Vagina (tissue), 2 donors: Measurements from ENCODE around the gene HAGH. TPM values are rescaled to one million over a fixed set of nuclear protein-coding genes. Genes with fewer than 3 reads are reported as not detected.
A peak's percentile ranks its signal among the peaks of the same experiment; 100 is the strongest.

Experiments used
- DNase-seq, 2 donors: peaks; one replicate each; pipeline ENCODE4 v3.0.0-alpha.2; 2017; ENCODE audit errors: extremely low spot score in 2 of 2
- H3K27ac ChIP-seq: fragments of 200-600 bp; sonication (generic); one replicate; pipeline ENCODE4 v1.5.1; 2019
- H3K27me3 ChIP-seq: fragments of 200-600 bp; sonication (generic); one replicate; pipeline ENCODE4 v1.5.1; 2019
- H3K36me3 ChIP-seq, 2 donors: fragments of 200-600 bp; sonication (generic); one replicate each; pipeline ENCODE4 v1.5.1; 2017 to 2019
- H3K4me1 ChIP-seq: fragments of 200-600 bp; sonication (generic); one replicate; pipeline ENCODE4 v1.5.1; 2019
- H3K4me3 ChIP-seq, 2 donors: fragments of 200-600 bp; sonication (generic); 1 replicate in 1 of 2; 2 replicates in 1 of 2; pipeline ENCODE4 v1.5.1; 2016 to 2019
- H3K9me3 ChIP-seq: fragments of 200-600 bp; sonication (generic); one replicate; pipeline ENCODE4 v1.5.1; 2019
- POLR2A ChIP-seq, 2 donors: fragments of 450-650 bp; IDR thresholded peaks; one replicate each; pipeline ENCODE4 v1.6.1; 2017; ENCODE audit warnings: antibody characterized with exemption in 2 of 2, mild to moderate bottlenecking in 2 of 2, moderate library complexity in 2 of 2
- POLR2AphosphoS5 ChIP-seq, 2 donors: sonication (generic); formaldehyde crosslinking; IDR thresholded peaks; one replicate each; pipeline ENCODE4 v1.9.0; 2017; ENCODE audit warnings: antibody characterized with exemption in 2 of 2, mild to moderate bottlenecking in 2 of 2, low read depth in 1 of 2; ENCODE audit not compliant: insufficient read depth in 1 of 2
- intact Hi-C: fragments of 100-400 bp; cut with DNase I; formaldehyde crosslinking; loops from one replicate; pipeline ENCODE4 v1.15.1; 2023
- total RNA-seq: library from RNA; depleted of rRNA; stranded (reverse); fragments of >200 nt; gene quantifications from one replicate; pipeline ENCODE4 v1.2.3, GENCODE V29; 2016
- TF ChIP-seq, protein P1 (sequence below), 3 experiments: fragments of 450-650 bp in 2 of 3; fragments of 200-600 bp in 1 of 3; sonication (generic) in 1 of 3; IDR thresholded peaks; one replicate each; pipeline ENCODE4 v1.5.1; 2017 to 2019; ENCODE audit warnings: antibody characterized with exemption in 3 of 3, mild to moderate bottlenecking in 2 of 3, moderate library complexity in 2 of 3

The HAGH gene
- total RNA-seq, 1 donor from 2014 or later: 71.5 TPM

DNA sequence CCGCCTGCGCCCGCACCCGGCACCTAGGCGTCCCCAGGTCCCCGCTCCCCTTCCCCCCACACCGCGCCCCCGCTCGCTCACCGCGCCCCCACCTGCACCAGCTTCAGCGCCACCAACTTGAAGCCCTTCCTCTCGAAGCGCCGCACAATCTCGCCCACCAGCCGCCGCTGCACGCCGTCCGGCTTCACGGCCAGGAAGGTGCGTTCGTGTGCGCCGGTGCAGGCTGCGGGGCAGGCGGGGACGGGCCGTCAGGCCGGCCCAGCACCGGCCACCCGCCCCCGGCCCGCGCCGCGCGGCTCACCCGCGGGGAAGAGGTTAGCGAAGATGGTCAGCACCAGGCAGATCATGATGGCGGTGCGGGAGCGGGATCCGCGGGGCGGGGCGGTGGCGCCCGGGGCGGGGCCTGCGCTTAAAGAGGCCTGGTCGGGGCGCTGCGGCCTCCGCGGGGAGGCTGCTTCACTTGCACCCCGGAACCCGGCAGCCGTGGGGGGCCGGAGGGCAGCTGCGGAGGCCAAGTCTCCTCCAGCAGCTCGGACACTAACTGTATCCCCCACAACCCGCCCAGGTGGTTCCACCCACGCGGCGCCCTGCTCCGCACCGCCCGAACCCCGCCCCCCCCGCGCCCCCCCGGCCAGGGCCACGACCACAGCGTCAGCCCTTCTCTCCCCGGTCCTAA lies 55.3 kb downstream of the HAGH start, which contains the start of gene NME3:
TSS of gene NME3 (minus strand) at position 356 of the 676 bp plus-strand sequence. CDS start at position 347, 9 bp downstream.
- intact Hi-C loops: loop anchor here (5.0 kb wide), 1 partner anchor 64 kb away; the partner anchor contains the start of gene MAPK8IP3
- Histone ChIP-seq H3K9me3 (no peaks in the 10 kb centered on the region), H3K4me3 (peak within 1 kb of the TSS; percentile 82), H3K27ac (peak within 1 kb of the TSS; percentile 90), H3K27me3 (no peaks in the 10 kb centered on the region), H3K4me1 (peaks cover 45% of the 10 kb centered on the region), H3K36me3 (peaks cover 0 to 29% of the 10 kb centered on the region in 2 donors)
- TF ChIP-seq, protein P1, sequence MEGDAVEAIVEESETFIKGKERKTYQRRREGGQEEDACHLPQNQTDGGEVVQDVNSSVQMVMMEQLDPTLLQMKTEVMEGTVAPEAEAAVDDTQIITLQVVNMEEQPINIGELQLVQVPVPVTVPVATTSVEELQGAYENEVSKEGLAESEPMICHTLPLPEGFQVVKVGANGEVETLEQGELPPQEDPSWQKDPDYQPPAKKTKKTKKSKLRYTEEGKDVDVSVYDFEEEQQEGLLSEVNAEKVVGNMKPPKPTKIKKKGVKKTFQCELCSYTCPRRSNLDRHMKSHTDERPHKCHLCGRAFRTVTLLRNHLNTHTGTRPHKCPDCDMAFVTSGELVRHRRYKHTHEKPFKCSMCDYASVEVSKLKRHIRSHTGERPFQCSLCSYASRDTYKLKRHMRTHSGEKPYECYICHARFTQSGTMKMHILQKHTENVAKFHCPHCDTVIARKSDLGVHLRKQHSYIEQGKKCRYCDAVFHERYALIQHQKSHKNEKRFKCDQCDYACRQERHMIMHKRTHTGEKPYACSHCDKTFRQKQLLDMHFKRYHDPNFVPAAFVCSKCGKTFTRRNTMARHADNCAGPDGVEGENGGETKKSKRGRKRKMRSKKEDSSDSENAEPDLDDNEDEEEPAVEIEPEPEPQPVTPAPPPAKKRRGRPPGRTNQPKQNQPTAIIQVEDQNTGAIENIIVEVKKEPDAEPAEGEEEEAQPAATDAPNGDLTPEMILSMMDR (IDR thresholded peaks at IDR 0.05): no peak
- no peak for TF ChIP-seq POLR2AphosphoS5 (IDR thresholded peaks at IDR 0.05; ENCODE audit: insufficient read depth in 1 of 2, low read depth in 1 of 2)
- TF ChIP-seq POLR2A (IDR thresholded peaks at IDR 0.05): no peak
- no peak for DNase-seq

DNA sequence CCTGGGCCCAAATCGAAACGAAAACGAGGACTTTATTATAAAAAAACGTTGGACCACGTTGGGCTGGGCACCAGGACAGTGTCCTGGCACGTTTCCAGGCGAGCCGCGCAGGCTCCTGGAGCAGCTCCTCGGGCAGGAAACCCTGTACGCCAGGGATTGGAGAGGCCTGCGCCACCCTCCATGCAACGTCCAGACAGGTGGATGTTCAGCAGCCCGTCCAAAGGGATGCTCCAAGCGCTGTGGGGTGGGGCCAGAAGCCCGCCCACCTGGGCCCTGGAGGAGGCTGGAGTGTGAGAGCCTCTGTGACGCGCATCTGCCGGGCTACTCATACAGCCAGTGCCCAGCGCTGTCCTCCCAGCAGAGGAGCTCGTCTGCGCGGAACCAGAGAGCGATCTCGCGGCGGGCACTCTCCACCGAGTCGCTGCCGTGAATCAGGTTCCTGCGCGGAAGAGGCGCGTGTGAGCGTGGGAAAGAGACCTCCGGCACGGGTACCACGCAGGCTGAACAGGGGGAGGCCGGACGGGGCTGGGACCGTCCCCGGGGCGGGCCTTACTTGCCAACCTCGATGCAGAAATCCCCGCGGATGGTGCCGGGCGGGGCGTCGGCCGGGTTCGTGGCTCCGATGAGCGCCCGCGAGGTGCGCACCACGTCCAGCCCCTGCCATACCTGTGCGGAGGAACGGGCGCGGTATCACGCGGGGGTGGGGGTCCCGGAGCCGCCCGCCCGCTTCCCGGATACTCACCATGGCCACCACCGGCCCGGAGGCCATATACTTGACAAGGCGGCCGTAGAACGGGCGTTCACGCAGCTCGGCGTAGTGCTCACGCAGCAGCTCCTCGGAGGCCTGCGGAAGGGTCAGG lies 56.1 kb downstream of the HAGH start:
- DNase-seq: no peak
- H3K4me3 ChIP-seq: peak overlapping the region; percentile 82
- H3K27me3 ChIP-seq: no peaks in the 10 kb centered on the region
- H3K27ac ChIP-seq: peak overlapping the region; percentile 90
- H3K4me1 ChIP-seq: peaks cover 45% of the 10 kb centered on the region
- intact Hi-C loops: loop anchor here (5.0 kb wide), 1 partner anchor 63 kb away; the partner anchor contains the start of gene MAPK8IP3
- H3K9me3 ChIP-seq: no peaks in the 10 kb centered on the region
- H3K36me3 ChIP-seq: peaks cover 0 to 29% of the 10 kb centered on the region in 2 donors
- TF ChIP-seq POLR2AphosphoS5 (IDR thresholded peaks at IDR 0.05; ENCODE audit: insufficient read depth in 1 of 2, low read depth in 1 of 2) (peak in 1 of 2 donors; percentile 73), POLR2A (IDR thresholded peaks at IDR 0.05) (no peak)

DNA sequence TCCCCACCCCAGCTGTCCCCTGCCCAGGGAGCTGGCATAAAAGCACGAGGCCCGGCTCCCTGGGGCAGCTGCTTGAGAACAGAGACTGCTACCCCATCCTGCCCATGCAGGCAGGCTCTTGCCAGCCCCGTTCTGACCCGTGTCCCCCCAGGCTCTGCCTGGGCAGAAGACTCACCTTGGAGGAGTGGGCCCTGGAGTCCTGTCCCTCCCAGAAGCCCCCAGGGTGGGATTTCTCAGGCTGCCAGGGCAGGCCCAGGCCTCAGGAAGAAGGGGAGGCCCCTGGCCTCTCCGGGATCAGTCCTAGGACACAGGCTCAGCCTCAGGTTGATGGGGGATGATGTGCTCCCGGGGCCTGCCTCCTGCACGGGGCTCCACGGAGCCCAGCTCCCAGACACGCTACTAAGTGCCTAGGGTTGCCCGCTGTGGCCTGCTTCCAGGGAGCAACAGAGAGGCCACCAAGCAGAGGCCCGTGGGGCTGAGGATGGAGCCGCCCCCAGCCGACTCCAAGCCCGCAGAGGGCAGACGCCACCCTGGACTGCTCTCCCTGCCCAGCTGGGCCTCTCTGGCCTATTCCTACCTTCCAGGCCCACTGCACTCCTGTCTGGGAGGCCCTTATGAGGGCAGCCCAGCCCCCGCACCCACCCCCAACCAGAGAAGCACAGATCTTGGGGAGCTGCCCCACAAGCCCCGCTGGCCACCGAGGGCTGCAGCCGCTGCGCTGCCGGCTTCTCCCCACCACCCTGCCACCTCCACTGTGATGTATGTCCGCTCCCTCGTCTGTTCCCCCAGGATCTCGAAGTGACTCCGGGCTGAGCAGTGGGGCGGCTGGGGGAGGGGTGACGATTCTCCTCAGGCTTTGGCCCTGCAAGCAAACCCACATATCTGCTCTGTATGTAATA lies 57.0 kb downstream of the HAGH start:
- Histone ChIP-seq H3K4me3 (peak overlapping the region in 1 of 2 donors; percentile 82), H3K27ac (peak overlapping the region; percentile 90), H3K4me1 (peaks cover 37% of the 10 kb centered on the region), H3K27me3 (no peaks in the 10 kb centered on the region), H3K9me3 (no peaks in the 10 kb centered on the region), H3K36me3 (peaks cover 0 to 36% of the 10 kb centered on the region in 2 donors)
- no peak for DNase-seq
- TF ChIP-seq, protein P1 (IDR thresholded peaks at IDR 0.05): no peak
- TF ChIP-seq POLR2A (IDR thresholded peaks at IDR 0.05): no peak
- TF ChIP-seq POLR2AphosphoS5 (IDR thresholded peaks at IDR 0.05; ENCODE audit: insufficient read depth in 1 of 2, low read depth in 1 of 2): no peak
- intact Hi-C loops: loop anchor here (5.0 kb wide), 1 partner anchor 62 kb away; the partner anchor contains the start of gene MAPK8IP3

DNA sequence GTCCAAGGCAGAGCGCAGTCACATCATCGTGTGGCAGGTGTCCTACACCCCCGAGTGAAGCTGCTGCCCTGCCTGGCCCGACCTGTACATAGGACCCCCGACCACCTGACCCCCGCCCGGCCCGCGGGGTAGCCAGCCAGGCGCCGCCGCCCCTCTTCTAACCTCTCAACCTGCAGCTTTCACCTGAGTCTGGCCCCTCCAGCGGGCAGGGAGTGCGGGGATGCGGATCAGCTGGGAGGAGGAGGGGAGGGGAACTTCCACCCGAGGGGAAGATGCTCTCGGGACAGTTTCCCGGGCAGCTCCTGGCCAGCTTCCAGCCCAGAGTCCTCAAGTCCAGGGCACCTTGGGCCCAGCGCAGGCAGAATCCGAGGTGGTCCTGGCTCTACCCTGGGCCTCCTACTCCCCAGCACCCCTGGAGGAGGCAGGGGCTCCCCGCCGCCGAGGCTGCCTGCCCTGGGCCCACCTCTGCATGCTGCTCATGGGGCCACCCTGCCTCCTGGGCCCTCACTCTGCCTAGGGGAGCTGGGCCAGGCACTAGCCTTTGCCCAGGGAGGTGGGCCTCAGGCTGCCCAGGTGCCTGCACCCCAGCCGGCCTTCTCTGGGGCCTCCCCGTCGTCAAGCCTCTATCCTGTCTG lies 57.7 kb downstream of the HAGH start:
- DNase-seq: no peak
- Histone ChIP-seq H3K27me3 (no peaks in the 10 kb centered on the region), H3K9me3 (no peaks in the 10 kb centered on the region), H3K4me1 (peaks cover 29% of the 10 kb centered on the region), H3K36me3 (peaks cover 0 to 44% of the 10 kb centered on the region in 2 donors), H3K27ac (no peak overlapping the region), H3K4me3 (no peak overlapping the region)
- TF ChIP-seq POLR2AphosphoS5 (IDR thresholded peaks at IDR 0.05; ENCODE audit: insufficient read depth in 1 of 2, low read depth in 1 of 2) (no peak), POLR2A (IDR thresholded peaks at IDR 0.05) (no peak)
- TF ChIP-seq, protein P1 (IDR thresholded peaks at IDR 0.05): no peak
- intact Hi-C loops: no loop called here
